Keratinocyte (primary cell): ENCODE data around the gene DTD1.

Source experiments
- CTCF ChIP-seq, 3 experiments: IDR thresholded peaks in 1 of 3; conservative IDR thresholded peaks in 1 of 3; optimal IDR thresholded peaks in 1 of 3; 2 replicates in 2 of 3; 3 replicates in 1 of 3; pipeline versions ENCODE3 to v1.5.1; 2011; ENCODE audit warnings: low read length in 3 of 3, mild to moderate bottlenecking in 3 of 3, moderate library complexity in 2 of 3, control low read depth in 1 of 3, inconsistent platforms in 1 of 3; ENCODE audit not compliant: insufficient read depth in 2 of 3; ENCODE audit errors: extremely low read depth in 1 of 3
- EZH2 ChIP-seq: IDR thresholded peaks from one replicate; pipeline ENCODE4 v1.6.1; 2012; ENCODE audit warnings: inconsistent platforms, mild to moderate bottlenecking, low read length, moderate library complexity

- TF ChIP-seq CTCF (optimal IDR thresholded peaks at IDR 0.05 in 1 of 3, IDR thresholded peaks at IDR 0.05 in 1 of 3, conservative IDR thresholded peaks at IDR 0.05 in 1 of 3; ENCODE audit: extremely low read depth in 1 of 3, insufficient read depth in 2 of 3, low read length in 3 of 3) (no peak), EZH2 (no peak)
Measured at GRCh38 chr20:18650224-18650623, 62.4 kb downstream of the DTD1 start.
